ENCODE data around the gene PRKAR1B.

PRKAR1B gene

DNA sequence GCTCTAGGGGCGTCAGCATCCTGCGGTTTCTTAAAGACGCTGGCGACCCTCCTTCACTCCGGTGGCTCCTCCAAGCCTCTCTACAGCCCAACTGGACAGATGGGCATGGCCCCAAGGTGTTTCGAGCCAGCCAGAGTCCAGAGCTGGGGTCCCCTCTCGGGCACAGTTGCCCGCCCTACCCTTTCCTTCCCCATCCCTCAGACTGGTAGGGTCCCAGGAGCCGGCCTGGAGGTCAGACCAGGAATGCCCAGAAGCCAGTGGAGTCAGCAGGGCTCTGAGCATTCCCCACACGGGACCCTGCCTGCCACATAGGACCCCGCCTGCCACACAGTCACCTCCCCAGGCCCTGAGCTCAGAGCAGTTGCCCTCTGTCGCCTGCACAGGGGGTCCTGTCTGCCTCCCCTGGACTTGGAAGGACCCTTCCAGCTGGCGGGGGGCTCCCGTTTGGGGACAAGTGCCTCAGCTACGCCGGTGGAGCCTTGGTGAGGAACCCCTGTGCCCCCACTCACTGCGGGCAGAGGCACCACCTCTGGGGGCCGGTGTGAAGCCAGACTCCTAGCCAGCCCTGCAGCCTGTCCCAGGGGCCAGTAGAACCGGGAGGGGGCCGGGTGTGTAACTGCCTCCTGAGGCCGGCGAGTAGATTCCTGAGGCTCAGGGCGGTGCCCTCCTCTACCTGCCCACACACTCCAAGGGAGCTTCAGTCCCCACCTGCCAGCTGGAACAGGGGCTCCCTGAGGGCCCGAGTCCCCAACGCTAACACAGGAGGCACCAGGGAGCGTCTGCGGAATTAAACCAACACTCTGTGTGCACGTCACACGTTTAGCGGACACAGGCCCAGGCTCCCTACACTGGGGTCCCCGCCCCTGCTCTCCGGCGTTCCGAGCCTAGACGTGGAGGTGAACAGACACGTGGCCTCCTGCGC, 188.1 kb downstream of the PRKAR1B start:
- no peak for DNase-seq (ENCODE audit: low spot score)

DNA sequence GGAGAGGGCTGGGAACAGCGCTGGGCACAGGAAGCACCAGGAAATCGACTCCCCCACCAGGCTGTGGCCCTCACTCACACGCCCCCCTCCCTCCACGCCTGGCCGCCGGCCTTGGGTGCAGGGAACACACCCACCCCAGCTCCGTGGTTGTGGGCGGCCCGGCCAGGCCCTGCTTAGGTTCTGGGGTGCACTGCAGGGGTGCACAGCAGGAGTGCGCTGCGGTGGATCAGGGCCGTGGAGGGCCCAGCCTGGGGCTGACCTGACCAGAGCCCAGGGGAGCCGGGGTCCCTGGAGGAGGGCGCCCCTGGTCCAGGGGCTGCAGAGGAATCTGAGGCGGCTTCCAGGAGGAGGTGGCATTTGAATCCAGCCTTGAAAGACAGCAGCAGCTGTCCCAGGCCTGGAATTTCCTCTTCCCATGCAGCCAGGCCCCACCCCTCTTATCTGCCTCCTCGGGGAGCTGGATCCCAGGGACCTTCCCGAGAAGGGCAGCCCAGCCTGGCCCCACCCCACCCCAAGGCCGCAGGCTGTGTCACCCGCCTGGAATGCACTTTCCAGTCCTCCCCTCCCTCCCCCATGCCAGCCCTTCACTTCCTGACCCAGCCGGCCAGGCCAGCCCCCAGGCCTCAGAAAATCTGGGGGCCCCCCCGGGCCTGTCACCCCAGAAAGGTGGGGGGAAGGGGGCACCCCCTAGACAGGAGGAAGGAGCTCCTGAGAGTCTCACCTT, 189.0 kb downstream of the PRKAR1B start:
- DNase-seq (ENCODE audit: low spot score): no peak

DNA sequence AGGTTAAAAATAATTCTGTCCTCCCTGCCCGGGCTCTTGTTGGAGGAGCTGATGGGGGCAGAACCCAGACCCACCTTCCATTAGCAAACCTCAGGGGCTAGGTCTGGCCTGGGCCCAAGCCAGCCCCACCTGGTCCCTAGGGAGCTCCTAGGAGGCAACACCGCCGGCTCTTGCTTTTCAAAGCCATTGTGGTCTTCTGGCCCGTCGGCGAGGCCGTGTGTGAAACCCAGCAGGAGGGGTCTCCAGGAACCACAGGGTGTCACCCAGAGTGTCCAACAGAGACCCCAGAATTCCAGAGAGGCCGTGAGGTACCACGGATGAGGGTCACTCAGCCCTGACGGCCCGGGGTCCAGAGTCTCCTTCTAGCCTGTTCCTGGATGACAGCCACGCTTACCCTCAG, 190.8 kb downstream of the PRKAR1B start:
- DNase-seq (ENCODE audit: low spot score): no peak

DNA sequence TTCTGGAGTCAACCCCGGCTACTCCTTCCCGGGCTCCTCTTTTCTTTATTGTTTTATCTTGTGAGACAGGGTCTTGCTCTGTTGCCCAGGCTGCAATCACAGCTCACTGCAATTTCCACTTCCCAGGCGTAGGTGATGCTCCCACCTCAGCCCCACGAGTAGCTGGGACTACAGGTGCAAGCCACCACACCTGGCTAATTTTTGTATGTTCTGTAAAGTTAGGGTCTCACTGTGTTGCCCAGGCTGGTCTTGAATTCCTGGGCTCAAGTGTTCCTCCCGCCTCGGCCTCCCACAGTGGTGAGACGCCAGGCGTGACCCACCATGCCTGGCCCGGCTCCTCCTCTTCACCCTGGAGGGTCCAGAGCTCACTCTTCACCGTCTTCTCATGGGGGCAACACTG, 192.1 kb downstream of the PRKAR1B start:
- no peak for DNase-seq (ENCODE audit: low spot score)

DNA sequence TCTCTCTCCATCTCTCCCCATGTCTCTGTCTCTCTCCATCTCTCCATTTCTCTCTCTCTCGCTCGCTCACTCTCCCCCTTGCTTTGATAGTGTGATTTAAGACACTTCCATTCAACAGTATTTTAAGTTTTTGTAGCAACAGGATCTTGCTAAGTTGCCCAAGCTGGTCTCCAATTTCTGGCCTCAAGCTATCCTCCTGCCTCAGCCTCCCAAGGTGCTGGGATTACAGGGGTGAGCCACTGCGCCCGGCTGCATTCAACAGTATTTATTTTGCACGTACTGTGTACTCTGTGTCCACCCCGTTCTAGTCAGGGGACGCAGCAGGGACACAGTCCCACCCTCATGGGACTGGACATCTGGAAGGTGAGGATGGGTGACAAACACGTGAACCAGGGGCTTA, 193.0 kb downstream of the PRKAR1B start:
- DNase-seq (ENCODE audit: low spot score): no peak

DNA sequence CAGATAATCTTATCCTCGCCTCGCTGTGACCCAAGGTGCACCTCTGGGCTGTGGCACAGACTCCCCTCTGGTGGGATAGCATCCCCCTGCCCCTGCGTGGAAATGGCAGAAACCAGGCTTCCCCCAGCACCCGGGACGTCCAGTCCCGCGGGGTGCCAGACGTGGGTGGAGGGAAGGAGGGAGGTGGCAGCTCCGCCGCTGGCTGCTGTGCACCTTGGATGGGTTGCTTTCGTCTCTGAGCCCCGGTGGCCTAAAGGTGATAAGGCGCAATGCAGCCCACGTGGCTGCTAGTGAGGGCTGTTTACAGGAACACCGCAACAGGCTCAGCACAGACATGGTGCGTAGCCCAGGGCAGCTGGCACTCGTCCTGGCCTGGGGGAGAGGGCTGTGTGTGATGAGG, 193.8 kb downstream of the PRKAR1B start:
- DNase-seq (ENCODE audit: low spot score): no peak

DNA sequence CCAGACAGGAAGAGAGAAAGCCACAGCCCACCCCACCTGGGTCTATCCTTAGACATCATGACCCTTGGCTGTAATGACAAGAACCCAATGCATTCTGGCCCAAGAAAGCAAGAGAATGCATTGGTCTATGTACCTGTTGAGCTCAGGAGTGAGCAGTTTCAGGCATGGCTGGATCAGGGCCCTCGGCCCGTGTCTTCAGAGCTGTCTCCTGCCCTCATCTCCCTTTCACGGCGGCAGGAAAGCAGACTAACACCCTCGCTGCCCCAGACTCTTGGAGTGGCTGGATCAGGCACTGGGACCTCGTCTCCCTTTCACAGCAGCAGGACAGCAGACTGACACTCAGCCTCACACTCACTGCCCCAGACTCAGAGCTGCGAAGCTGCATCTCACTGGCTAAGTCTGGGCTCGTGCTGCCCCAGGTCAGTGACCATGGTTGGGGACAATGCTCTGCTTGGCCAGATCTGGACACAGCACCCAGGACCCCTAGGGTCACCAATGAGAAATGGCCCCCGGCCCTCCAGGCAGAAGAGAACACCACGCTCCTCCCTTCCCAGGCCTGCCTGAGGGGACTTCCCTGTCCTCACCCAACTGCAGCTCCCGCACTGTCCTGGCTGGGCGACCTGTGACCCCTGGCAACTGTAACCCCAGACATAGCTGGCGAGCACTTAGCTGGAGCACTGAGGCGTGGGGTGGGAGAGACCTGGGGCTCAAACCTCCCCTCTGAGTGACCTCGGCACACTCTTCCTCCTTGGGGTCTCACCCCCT, 194.5 kb downstream of the PRKAR1B start:
- no peak for DNase-seq (ENCODE audit: low spot score)

DNA sequence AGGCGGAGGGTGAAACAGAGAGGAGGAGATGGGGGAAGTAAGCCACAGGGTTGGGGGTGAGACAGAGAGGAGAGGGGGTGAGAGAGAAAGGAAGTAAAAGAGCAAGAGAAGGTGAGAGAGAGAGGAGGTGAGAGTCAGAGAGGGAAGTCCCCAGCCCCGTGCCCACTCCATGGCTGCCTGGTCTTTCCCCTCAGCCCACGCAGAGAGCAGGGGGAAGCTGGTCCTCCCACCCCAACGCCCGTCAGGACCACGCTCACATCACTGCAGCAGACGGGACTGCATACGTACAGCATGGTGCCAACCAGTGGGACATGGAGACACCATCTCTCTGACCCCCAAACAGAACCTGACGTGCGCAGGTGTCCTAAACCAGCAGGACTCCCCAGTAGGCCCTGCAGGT, 195.3 kb downstream of the PRKAR1B start:
- no peak for DNase-seq (ENCODE audit: low spot score)

DNA sequence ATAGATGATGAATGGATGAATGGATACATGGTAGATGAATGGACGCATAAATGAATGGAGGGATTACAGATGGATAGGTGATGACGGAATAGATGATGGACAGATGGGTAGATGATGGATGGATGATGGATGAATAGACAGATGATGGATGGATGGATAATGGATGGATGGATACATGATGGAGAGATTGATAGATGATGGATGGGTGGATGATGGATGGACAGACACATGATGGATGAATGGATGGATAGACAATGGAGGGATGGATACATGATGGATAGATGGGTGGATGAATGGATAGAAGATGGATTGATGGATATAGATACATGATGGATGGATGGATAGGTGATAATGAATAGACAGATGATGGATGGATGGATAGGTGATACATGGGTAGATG, 198.6 kb downstream of the PRKAR1B start:
- no peak for DNase-seq (ENCODE audit: low spot score)

GRCh38 chr7:527723-528122, 199.4 kb downstream of the PRKAR1B start:
- DNase-seq (ENCODE audit: low spot score): no peak

DNA sequence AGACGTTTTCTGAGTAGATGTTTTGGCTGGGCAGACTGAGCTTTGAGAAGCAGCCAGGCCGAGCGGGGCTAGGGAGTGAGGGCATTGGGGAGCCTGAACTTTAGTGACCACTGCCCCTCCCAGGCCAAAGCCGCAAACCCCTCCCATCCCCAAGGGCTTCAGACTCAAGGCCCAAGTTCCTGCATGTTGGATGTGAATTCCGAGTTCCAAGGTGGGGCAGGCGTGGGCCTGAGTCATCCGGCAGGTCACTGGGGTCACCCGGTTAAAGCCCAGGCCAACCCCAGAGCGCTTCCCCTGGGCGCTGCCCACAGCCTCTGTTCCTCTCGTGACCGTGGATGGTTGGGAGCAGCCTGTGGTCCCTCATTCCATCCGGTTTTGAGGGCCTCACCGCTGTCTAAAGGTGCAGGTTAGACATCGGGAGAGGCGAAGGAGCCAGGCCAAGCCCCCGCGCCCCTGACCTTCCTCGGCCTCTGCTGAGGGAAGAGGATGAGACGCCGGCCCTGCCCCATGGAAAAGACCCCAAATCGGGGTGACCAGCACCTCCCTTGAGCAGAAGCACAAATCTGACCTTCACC, 200.5 kb downstream of the PRKAR1B start:
- no peak for DNase-seq (ENCODE audit: low spot score)

DNA sequence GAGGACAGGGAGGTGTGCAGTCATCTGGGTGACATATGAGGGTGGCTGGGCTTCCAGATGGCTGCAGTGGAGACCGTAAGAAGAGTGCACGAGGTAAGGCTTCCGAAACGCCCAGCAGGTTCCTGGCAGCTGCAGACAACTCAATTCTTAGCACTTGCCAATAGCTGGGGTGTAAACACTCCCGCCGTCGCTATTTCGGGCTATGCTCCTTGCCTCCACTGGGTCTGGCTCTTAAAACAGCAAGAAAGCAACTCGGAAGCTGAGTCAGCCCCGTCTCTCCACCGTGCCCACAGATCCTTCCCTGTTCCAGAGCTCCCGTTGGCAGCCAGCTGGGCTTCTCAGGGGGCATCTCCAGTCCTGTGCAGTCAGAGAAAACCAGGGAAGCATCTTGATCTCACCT, 201.3 kb downstream of the PRKAR1B start:
- DNase-seq (ENCODE audit: low spot score): no peak

GRCh38 chr7:524800-525199, 202.3 kb downstream of the PRKAR1B start:
- DNase-seq (ENCODE audit: low spot score): no peak

DNA sequence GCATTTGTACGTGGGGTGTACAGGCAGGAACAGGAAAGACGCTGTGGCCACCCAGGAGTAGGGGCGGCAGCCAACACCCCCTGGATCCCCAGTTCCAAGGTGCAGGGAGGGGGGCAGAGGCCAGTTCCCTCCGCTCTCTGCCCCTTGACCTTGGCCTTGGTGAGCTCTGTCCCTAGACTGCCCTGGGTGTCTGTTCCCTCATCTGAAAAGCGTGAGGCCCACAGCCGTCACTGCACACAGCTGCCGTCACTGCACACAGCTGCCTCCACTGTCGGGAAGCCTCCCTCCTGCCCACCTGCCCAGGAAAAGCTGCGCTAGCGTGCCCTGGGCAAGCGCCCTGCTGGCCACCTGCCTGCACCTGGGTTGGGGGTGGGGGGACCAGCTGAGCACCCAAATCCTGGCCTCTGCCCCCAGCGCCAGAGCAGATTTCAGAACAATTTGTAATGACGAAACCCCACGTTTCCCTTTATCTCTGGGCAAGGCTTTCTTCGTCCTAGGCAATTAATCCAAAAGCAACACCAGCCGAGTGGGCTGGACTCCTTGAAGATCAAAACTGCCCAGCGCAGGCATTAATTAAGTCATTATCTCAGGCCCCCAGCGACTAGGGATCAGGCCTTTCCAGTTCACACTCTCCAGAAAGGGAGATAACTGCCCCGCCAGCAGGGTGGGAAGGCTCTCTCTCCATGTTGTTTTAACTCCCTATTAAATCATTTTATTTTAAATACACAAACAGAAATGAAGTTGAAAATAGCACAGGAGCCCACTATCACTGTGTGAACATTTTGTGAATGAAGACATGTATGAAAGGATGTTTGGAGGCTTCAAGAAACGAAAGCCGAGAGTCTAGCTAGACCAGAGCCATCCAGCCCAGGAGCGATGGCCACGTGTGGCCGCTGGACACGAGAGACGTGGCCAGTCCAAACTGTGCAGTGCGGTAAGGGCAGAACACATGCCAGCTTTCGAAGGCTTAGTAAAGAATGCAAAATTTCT, 203.4 kb downstream of the PRKAR1B start:
- DNase-seq (ENCODE audit: low spot score): no peak

- DNase-seq (ENCODE audit: low spot score): no peak
Measured at GRCh38 chr7:522951-523314, 204.1 kb downstream of the PRKAR1B start.

GRCh38 chr7:522071-522950, 204.8 kb downstream of the PRKAR1B start:
- DNase-seq (ENCODE audit: low spot score): no peak

DNA sequence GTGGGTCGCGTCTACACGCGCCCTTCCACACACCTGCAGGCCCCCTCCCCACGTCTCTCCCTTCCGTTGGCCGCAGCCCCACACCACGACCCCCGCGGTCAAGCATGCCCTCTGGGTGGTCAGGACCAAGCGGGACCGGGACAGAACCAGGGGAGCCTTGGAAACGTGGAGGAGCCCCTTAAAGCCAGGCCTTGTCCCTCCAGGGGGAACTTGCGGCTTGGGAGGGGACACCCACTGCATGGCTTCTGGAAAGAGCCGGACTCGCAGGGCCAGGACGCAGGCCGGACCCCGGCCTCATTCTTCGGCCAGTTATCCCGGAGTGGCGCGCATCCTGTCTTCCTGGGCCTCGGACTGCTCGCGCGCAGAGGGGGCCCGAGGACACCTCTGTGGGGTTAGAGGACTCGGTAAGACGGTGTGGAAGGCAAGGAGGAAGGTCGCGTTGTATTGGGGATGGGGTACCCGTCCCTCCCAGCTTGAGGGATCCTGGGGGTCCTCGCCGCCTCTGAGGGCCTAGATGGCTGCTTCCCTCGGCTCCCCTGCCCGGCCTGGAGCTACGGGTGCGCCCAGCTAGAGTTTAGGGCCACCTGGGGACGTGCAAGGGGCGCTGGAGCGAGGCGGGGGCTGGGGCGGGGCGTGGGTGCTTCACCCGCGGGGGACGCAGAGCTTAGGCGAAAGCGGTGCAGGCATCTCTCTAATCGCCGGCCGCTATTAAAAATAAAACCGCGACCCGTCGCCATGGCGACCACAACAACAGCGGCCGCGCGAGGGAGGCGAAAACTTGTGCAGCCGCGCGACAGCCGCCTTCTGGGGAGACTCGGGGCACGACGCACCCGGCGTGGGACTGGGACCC, 205.6 kb downstream of the PRKAR1B start:
- DNase-seq (ENCODE audit: low spot score): no peak

GRCh38 chr7:520503-521161, 206.4 kb downstream of the PRKAR1B start:
- no peak for DNase-seq (ENCODE audit: low spot score)

Data from activated CD4-positive, alpha-beta T cell treated with anti-CD3 and anti-CD28 coated beads, Interleukin-2, Interleukin-4, amounts not matched to agents 100 ng/mL and 50 ng/mL, durations not matched to agents 16 hours and 8 hours (primary cell).